ENCODE measurements around the gene FUOM. TPM values are rescaled to one million over a fixed set of nuclear protein-coding genes. Genes with fewer than 3 reads are reported as not detected.

The FUOM gene
- polyA plus RNA-seq, 1 donor from 2014 or later, result not detected

- Histone ChIP-seq H2AFZ (ENCODE audit: low read depth, low read length) (no peak overlapping the region), H3K36me3 (ENCODE audit: insufficient read depth, low read length) (no peaks in the 10 kb centered on the region), H3K79me2 (replicated peaks; ENCODE audit: insufficient read depth, low read length) (no peaks in the 10 kb centered on the region), H3K27me3 (ENCODE audit: insufficient read depth, low read depth, low read length) (peaks cover 26% of the 10 kb centered on the region), H3F3A (ENCODE audit: insufficient read depth, low read length, poor library complexity, severe bottlenecking) (no peaks in the 10 kb centered on the region), H3K9ac (ENCODE audit: low read length) (no peak overlapping the region), H3K4me2 (ENCODE audit: low read length) (no peak overlapping the region), H3K27ac (ENCODE audit: low read length) (no peak overlapping the region), H3K9me2 (ENCODE audit: insufficient read depth, low read length) (no peaks in the 10 kb centered on the region), H3K4me3 (ENCODE audit: low read length) (peak overlapping the region; percentile 65), H4K20me1 (ENCODE audit: insufficient read depth) (no peaks in the 10 kb centered on the region), H3K9me3 (ENCODE audit: low read length) (peaks cover 5% of the 10 kb centered on the region)
- TF ChIP-seq SMC3 (conservative IDR thresholded peaks at IDR 0.05; ENCODE audit: poor library complexity), result no peak
- TF ChIP-seq, protein P1, sequence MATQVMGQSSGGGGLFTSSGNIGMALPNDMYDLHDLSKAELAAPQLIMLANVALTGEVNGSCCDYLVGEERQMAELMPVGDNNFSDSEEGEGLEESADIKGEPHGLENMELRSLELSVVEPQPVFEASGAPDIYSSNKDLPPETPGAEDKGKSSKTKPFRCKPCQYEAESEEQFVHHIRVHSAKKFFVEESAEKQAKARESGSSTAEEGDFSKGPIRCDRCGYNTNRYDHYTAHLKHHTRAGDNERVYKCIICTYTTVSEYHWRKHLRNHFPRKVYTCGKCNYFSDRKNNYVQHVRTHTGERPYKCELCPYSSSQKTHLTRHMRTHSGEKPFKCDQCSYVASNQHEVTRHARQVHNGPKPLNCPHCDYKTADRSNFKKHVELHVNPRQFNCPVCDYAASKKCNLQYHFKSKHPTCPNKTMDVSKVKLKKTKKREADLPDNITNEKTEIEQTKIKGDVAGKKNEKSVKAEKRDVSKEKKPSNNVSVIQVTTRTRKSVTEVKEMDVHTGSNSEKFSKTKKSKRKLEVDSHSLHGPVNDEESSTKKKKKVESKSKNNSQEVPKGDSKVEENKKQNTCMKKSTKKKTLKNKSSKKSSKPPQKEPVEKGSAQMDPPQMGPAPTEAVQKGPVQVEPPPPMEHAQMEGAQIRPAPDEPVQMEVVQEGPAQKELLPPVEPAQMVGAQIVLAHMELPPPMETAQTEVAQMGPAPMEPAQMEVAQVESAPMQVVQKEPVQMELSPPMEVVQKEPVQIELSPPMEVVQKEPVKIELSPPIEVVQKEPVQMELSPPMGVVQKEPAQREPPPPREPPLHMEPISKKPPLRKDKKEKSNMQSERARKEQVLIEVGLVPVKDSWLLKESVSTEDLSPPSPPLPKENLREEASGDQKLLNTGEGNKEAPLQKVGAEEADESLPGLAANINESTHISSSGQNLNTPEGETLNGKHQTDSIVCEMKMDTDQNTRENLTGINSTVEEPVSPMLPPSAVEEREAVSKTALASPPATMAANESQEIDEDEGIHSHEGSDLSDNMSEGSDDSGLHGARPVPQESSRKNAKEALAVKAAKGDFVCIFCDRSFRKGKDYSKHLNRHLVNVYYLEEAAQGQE (IDR thresholded peaks at IDR 0.05; ENCODE audit: borderline replicate concordance), result no peak
- TF ChIP-seq TAF1 (IDR thresholded peaks at IDR 0.05; ENCODE audit: low read depth), result no peak
- TF ChIP-seq EP300 (conservative IDR thresholded peaks at IDR 0.05; ENCODE audit: poor library complexity, severe bottlenecking), result no peak
Measured at GRCh38 chr10:133334503-133335245, 23.1 kb downstream of the FUOM start.

DNA sequence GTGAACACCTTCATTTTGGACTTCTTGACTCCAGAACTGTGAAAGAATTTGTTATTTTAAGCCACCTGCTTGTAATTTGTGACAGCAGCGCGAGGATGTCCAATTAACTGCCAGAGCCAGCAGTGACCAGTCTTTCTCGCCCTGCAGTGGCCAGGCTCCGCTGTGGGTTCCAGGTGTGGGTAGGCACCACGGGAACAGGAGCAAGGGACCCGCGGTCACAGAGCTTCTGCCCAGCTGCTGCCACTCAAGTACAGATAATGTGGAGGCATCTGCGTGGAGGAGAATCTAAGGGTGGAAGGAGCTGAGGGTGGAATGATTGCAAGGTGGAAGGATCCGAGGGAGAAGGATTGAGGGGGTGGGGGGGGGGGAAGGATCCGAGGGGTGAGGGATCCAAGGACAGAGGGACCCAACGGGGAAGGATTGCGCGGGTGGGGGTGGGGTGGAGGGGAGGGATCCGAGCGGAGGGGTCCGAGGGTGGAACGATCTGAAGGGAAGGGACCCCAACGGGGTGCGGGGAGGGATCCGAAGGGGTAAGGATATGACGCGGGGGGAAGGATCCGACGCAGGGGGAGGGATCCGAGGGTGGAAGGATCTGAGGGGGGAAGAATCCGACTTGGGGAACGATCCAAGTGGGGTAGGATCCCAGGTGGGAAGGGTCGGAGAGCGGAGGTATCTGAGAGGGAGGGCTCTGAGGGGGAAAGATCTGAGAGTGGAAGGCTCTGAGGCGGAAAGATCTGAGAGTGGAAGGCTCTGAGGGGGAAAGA is 24.7 kb downstream of the FUOM start:
- Histone ChIP-seq H4K20me1 (ENCODE audit: insufficient read depth) (no peaks in the 10 kb centered on the region), H2AFZ (ENCODE audit: low read depth, low read length) (no peak overlapping the region), H3K9ac (ENCODE audit: low read length) (no peak overlapping the region), H3F3A (ENCODE audit: insufficient read depth, low read length, poor library complexity, severe bottlenecking) (no peaks in the 10 kb centered on the region), H3K36me3 (ENCODE audit: insufficient read depth, low read length) (no peaks in the 10 kb centered on the region), H3K79me2 (replicated peaks; ENCODE audit: insufficient read depth, low read length) (no peaks in the 10 kb centered on the region), H3K9me3 (ENCODE audit: low read length) (peaks cover 5% of the 10 kb centered on the region), H3K27me3 (ENCODE audit: insufficient read depth, low read depth, low read length) (peaks cover 26% of the 10 kb centered on the region), H3K9me2 (ENCODE audit: insufficient read depth, low read length) (no peaks in the 10 kb centered on the region), H3K4me3 (ENCODE audit: low read length) (no peak overlapping the region), H3K27ac (ENCODE audit: low read length) (no peak overlapping the region), H3K4me2 (ENCODE audit: low read length) (no peak overlapping the region)
- TF ChIP-seq MXI1 (conservative IDR thresholded peaks at IDR 0.05; ENCODE audit: poor library complexity, severe bottlenecking), result no peak
- TF ChIP-seq POLR2AphosphoS5 (IDR thresholded peaks at IDR 0.05), result no peak

DNA sequence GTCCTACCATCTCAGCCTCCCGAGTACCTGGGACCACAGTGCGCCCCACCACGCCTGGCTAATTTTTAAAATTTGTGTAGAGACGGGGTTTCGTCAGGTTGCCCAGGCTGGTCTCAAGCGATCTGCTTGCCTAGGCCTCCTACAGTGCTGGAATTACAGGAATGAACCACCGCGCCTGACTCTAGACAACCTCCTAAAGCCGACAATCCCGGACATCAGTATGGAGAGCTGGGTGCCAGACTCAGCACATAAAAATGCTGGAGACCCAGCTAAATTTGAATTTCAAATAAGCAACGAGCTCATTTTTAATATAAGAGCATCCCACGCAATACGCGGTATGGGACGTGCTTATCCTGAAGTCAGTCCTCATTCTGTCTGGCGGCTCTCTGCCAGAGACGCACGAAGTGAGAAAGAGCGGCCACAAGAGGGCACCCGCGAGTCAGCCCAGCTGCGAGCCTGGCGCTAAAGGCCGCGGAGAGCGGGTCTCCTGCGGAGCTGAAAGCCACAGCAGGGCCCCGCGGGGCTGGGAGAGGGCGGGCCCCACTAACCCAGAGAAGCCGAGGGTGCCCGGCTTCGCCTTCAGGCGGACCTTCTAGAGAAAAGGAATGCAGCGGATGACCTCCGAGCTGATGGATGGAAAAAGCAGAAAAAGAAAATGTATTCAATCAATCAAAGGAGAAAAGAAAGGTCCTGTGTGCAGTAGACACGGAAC is 28.2 kb downstream of the FUOM start:
- Histone ChIP-seq H3K27me3 (ENCODE audit: insufficient read depth, low read depth, low read length) (peaks cover 28% of the 10 kb centered on the region), H3K9ac (ENCODE audit: low read length) (peak overlapping the region; percentile 26), H3K4me2 (ENCODE audit: low read length) (no peak overlapping the region), H3K36me3 (ENCODE audit: insufficient read depth, low read length) (no peaks in the 10 kb centered on the region), H2AFZ (ENCODE audit: low read depth, low read length) (no peak overlapping the region), H3K9me3 (ENCODE audit: low read length) (peaks cover 2% of the 10 kb centered on the region), H3K27ac (ENCODE audit: low read length) (no peak overlapping the region), H3F3A (ENCODE audit: insufficient read depth, low read length, poor library complexity, severe bottlenecking) (no peaks in the 10 kb centered on the region), H3K79me2 (replicated peaks; ENCODE audit: insufficient read depth, low read length) (no peaks in the 10 kb centered on the region), H3K4me3 (ENCODE audit: low read length) (no peak overlapping the region), H4K20me1 (ENCODE audit: insufficient read depth) (no peaks in the 10 kb centered on the region), H3K9me2 (ENCODE audit: insufficient read depth, low read length) (no peaks in the 10 kb centered on the region)
- TF ChIP-seq POLR2AphosphoS5 (IDR thresholded peaks at IDR 0.05), result no peak
- TF ChIP-seq, protein P2, sequence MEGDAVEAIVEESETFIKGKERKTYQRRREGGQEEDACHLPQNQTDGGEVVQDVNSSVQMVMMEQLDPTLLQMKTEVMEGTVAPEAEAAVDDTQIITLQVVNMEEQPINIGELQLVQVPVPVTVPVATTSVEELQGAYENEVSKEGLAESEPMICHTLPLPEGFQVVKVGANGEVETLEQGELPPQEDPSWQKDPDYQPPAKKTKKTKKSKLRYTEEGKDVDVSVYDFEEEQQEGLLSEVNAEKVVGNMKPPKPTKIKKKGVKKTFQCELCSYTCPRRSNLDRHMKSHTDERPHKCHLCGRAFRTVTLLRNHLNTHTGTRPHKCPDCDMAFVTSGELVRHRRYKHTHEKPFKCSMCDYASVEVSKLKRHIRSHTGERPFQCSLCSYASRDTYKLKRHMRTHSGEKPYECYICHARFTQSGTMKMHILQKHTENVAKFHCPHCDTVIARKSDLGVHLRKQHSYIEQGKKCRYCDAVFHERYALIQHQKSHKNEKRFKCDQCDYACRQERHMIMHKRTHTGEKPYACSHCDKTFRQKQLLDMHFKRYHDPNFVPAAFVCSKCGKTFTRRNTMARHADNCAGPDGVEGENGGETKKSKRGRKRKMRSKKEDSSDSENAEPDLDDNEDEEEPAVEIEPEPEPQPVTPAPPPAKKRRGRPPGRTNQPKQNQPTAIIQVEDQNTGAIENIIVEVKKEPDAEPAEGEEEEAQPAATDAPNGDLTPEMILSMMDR (IDR thresholded peaks at IDR 0.05; ENCODE audit: poor library complexity, severe bottlenecking), result peak; percentile 93
- TF ChIP-seq SMC3 (conservative IDR thresholded peaks at IDR 0.05; ENCODE audit: poor library complexity), result peak; percentile 88
- no peak for TF ChIP-seq EZH2 (IDR thresholded peaks at IDR 0.05; ENCODE audit: borderline replicate concordance, insufficient read depth, low read length, poor library complexity, severe bottlenecking)
- TF ChIP-seq TAF1 (IDR thresholded peaks at IDR 0.05; ENCODE audit: low read depth), result no peak
- TF ChIP-seq RAD21 (conservative IDR thresholded peaks at IDR 0.05), result peak; percentile 84
- no peak for TF ChIP-seq EP300 (conservative IDR thresholded peaks at IDR 0.05; ENCODE audit: poor library complexity, severe bottlenecking)
- TF ChIP-seq, protein P1 (IDR thresholded peaks at IDR 0.05; ENCODE audit: borderline replicate concordance), result no peak

Measured in neural cell (in vitro differentiated cells).